Neural cell (in vitro differentiated cells): ENCODE measurements around the gene RTN4RL1. TPM values are rescaled to one million over a fixed set of nuclear protein-coding genes. Genes with fewer than 3 reads are reported as not detected.

Experiments used
- H2AFZ ChIP-seq: fragments of 200-600, 300-800 bp; sonication (generic), shearing (Covaris generic); 2 replicates; pipeline ENCODE4 v1.6.0; 2014; ENCODE audit warnings: low read depth, mild to moderate bottlenecking, antibody characterized with exemption, low read length, moderate library complexity
- H3F3A ChIP-seq: fragments of 200-600 bp; shearing (Covaris generic); 2 replicates; pipeline ENCODE4 v1.6.1; 2016; ENCODE audit warnings: mild to moderate bottlenecking, moderate library complexity, mixed read lengths, antibody characterized with exemption, low read length; ENCODE audit not compliant: insufficient read depth, poor library complexity, severe bottlenecking
- H3K27ac ChIP-seq: fragments of 200-600, 300-800 bp; sonication (generic), shearing (Covaris generic); 2 replicates; pipeline ENCODE4 v1.5.1; 2014; ENCODE audit warnings: mild to moderate bottlenecking, low read length, moderate library complexity
- H3K27me3 ChIP-seq: fragments of 300-800, 200-600 bp; sonication (generic), shearing (Covaris generic); 2 replicates; pipeline ENCODE4 v1.6.0; 2014; ENCODE audit warnings: mild to moderate bottlenecking, low read depth, low read length, moderate library complexity; ENCODE audit not compliant: insufficient read depth
- H3K36me3 ChIP-seq: fragments of 300-800, 200-600 bp; sonication (generic), shearing (Covaris generic); 2 replicates; pipeline ENCODE4 v1.5.1; 2014; ENCODE audit warnings: mild to moderate bottlenecking, antibody characterized with exemption, low read length, moderate library complexity; ENCODE audit not compliant: insufficient read depth
- H3K4me2 ChIP-seq: fragments of 300-800, 200-600 bp; sonication (generic), shearing (Covaris generic); 2 replicates; pipeline ENCODE4 v1.6.0; 2014; ENCODE audit warnings: mild to moderate bottlenecking, low read length
- H3K4me3 ChIP-seq: fragments of 300-800, 200-600 bp; sonication (generic), shearing (Covaris generic); 2 replicates; pipeline ENCODE4 v1.5.1; 2014; ENCODE audit warnings: mild to moderate bottlenecking, low read length, moderate library complexity
- H3K79me2 ChIP-seq: fragments of 200-600 bp; shearing (Covaris generic); replicated peaks from 2 replicates; pipeline ENCODE4 v1.6.0; 2014; ENCODE audit warnings: mild to moderate bottlenecking, low read length, moderate library complexity; ENCODE audit not compliant: insufficient read depth
- H3K9ac ChIP-seq: fragments of 300-800, 200-600 bp; sonication (generic), shearing (Covaris generic); 2 replicates; pipeline ENCODE4 v1.6.1; 2016; ENCODE audit warnings: mild to moderate bottlenecking, low read length, mixed read lengths
- H3K9me2 ChIP-seq: fragments of 200-600 bp; shearing (Covaris generic); 2 replicates; pipeline ENCODE4 v1.6.1; 2016; ENCODE audit warnings: mild to moderate bottlenecking, low read length, mixed read lengths; ENCODE audit not compliant: insufficient read depth
- H3K9me3 ChIP-seq: fragments of 200-600, 300-800 bp; sonication (generic), shearing (Covaris generic); 2 replicates; pipeline ENCODE4 v1.6.1; 2016; ENCODE audit warnings: mild to moderate bottlenecking, mixed run types, low read length, moderate library complexity, mixed read lengths
- H4K20me1 ChIP-seq: fragments of 200-600 bp; shearing (Covaris generic); 2 replicates; pipeline ENCODE4 v1.6.1; 2016; ENCODE audit warnings: mild to moderate bottlenecking, mixed run types; ENCODE audit not compliant: insufficient read depth
- EP300 ChIP-seq: fragments of 450-650 bp; conservative IDR thresholded peaks from 2 replicates; pipeline ENCODE4 v1.6.1; 2014; ENCODE audit warnings: antibody characterized with exemption, mild to moderate bottlenecking, moderate library complexity; ENCODE audit not compliant: poor library complexity, severe bottlenecking
- EZH2 ChIP-seq: fragments of 200-600, 300-800 bp; shearing (Covaris generic), sonication (generic); IDR thresholded peaks from 2 replicates; pipeline ENCODE4 v1.6.1; 2014; ENCODE audit warnings: antibody characterized with exemption, low read length, borderline replicate concordance, mild to moderate bottlenecking; ENCODE audit not compliant: insufficient read depth, poor library complexity, severe bottlenecking
- MXI1 ChIP-seq: fragments of 450-650 bp; conservative IDR thresholded peaks from 2 replicates; pipeline ENCODE4 v1.6.1; 2014; ENCODE audit warnings: antibody characterized with exemption, mild to moderate bottlenecking; ENCODE audit not compliant: poor library complexity, severe bottlenecking
- POLR2AphosphoS5 ChIP-seq: IDR thresholded peaks from 2 replicates; pipeline ENCODE4 v1.6.1; 2012
- RAD21 ChIP-seq: fragments of 450-650 bp; conservative IDR thresholded peaks from 2 replicates; pipeline ENCODE4 v1.6.1; 2014; ENCODE audit warnings: antibody characterized with exemption, mild to moderate bottlenecking, moderate library complexity
- REST ChIP-seq: IDR thresholded peaks from 2 replicates; pipeline ENCODE4 v1.6.1; 2012; ENCODE audit warnings: borderline replicate concordance
- SMC3 ChIP-seq: fragments of 450-650 bp; conservative IDR thresholded peaks from 2 replicates; pipeline ENCODE4 v1.6.1; 2014; ENCODE audit warnings: antibody characterized with exemption, mild to moderate bottlenecking, moderate library complexity; ENCODE audit not compliant: poor library complexity
- TAF1 ChIP-seq: IDR thresholded peaks from 2 replicates; pipeline ENCODE4 v1.6.1; 2012; ENCODE audit warnings: low read depth
- polyA plus RNA-seq: library from polyadenylated mRNA; depleted of rRNA; stranded (reverse); fragments of >200 nt; gene quantifications from 2 replicates; pipeline ENCODE4 v1.2.3, GENCODE V29; 2014
- TF ChIP-seq, protein P1 (sequence below): fragments of 450-650 bp; IDR thresholded peaks from 2 replicates; pipeline ENCODE4 v1.5.1; 2014; ENCODE audit warnings: antibody characterized with exemption, mild to moderate bottlenecking, moderate library complexity; ENCODE audit not compliant: poor library complexity, severe bottlenecking

The RTN4RL1 gene
- polyA plus RNA-seq, 1 donor from 2014 or later, result 8.1 TPM

DNA sequence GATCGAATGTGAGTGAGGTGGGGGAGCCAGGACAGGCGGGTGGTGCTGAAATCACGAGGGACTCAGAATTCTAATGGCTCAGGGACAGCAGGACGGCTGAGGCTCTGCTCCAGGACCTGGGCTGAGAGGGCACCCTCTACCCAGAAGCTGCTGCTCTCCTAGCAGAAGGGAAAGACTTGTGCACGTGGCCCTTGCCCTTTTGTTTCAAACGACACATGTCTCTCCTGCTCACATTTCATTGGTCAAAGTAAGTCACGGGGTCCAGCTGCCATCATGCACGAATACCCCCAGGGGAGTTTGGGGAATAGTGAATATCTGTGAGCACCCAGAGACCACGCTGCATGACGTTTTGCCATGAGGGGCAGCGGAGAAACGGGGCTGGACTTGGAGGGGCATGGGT, 73.2 kb downstream of the RTN4RL1 start:
- no peak for TF ChIP-seq EP300
- no peak for TF ChIP-seq REST
- no peak for TF ChIP-seq SMC3
- no peak for TF ChIP-seq RAD21
- TF ChIP-seq TAF1, result no peak
- TF ChIP-seq POLR2AphosphoS5, result no peak
- TF ChIP-seq, protein P1, sequence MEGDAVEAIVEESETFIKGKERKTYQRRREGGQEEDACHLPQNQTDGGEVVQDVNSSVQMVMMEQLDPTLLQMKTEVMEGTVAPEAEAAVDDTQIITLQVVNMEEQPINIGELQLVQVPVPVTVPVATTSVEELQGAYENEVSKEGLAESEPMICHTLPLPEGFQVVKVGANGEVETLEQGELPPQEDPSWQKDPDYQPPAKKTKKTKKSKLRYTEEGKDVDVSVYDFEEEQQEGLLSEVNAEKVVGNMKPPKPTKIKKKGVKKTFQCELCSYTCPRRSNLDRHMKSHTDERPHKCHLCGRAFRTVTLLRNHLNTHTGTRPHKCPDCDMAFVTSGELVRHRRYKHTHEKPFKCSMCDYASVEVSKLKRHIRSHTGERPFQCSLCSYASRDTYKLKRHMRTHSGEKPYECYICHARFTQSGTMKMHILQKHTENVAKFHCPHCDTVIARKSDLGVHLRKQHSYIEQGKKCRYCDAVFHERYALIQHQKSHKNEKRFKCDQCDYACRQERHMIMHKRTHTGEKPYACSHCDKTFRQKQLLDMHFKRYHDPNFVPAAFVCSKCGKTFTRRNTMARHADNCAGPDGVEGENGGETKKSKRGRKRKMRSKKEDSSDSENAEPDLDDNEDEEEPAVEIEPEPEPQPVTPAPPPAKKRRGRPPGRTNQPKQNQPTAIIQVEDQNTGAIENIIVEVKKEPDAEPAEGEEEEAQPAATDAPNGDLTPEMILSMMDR, result no peak
- no peak for TF ChIP-seq EZH2
- TF ChIP-seq MXI1, result no peak
- Histone ChIP-seq H3K9me3 (no peaks in the 10 kb centered on the region), H3K4me3 (no peak overlapping the region)

GRCh38 chr17:1949754-1950153, 75.4 kb downstream of the RTN4RL1 start:
- no peaks in the 10 kb centered on the region for H3K79me2 ChIP-seq

More for the DNA sequence above, 73.2 kb downstream of the RTN4RL1 start:
- Histone ChIP-seq H3K27me3 (no peaks in the 10 kb centered on the region), H3K9ac (no peak overlapping the region), H4K20me1 (no peaks in the 10 kb centered on the region), H3K9me2 (no peaks in the 10 kb centered on the region), H2AFZ (no peak overlapping the region), H3K79me2 (no peaks in the 10 kb centered on the region), H3K4me2 (no peak overlapping the region), H3K27ac (no peak overlapping the region), H3K36me3 (no peaks in the 10 kb centered on the region), H3F3A (no peaks in the 10 kb centered on the region)

More at GRCh38 chr17:1949754-1950153, 75.4 kb downstream of the RTN4RL1 start:
- no peaks in the 10 kb centered on the region for H3F3A ChIP-seq
- H3K9me3 ChIP-seq, result no peaks in the 10 kb centered on the region
- no peaks in the 10 kb centered on the region for H3K9me2 ChIP-seq
- no peak overlapping the region for H3K27ac ChIP-seq
- no peak overlapping the region for H2AFZ ChIP-seq
- TF ChIP-seq EP300 (no peak), EZH2 (no peak), REST (no peak), SMC3 (no peak), POLR2AphosphoS5 (no peak), TAF1 (no peak), MXI1 (no peak), RAD21 (no peak)
- TF ChIP-seq, protein P1, result no peak
- no peak overlapping the region for H3K9ac ChIP-seq
- no peaks in the 10 kb centered on the region for H4K20me1 ChIP-seq
- no peaks in the 10 kb centered on the region for H3K27me3 ChIP-seq
- no peak overlapping the region for H3K4me3 ChIP-seq
- H3K36me3 ChIP-seq, result no peaks in the 10 kb centered on the region
- H3K4me2 ChIP-seq, result no peak overlapping the region
